GM06990 (cell line): ENCODE measurements around the gene RNF227.

Source experiments
- DNase-seq: peaks from one replicate; pipeline ENCODE4 v3.0.0-alpha.2; 2011; ENCODE audit not compliant: insufficient read length; ENCODE audit errors: extremely low read depth
- H3K27me3 ChIP-seq: replicated peaks from 2 replicates; pipeline ENCODE4 v1.6.0; 2011; ENCODE audit warnings: low read length; ENCODE audit not compliant: control insufficient read depth, insufficient read depth
- H3K36me3 ChIP-seq: 2 replicates; pipeline ENCODE4 v1.5.1; 2011; ENCODE audit warnings: low read length; ENCODE audit not compliant: control insufficient read depth, insufficient read depth
- H3K4me3 ChIP-seq: replicated peaks from 2 replicates; pipeline ENCODE4 v1.5.1; 2011; ENCODE audit warnings: low read depth, mild to moderate bottlenecking, control low read depth, low read length
- TF ChIP-seq, protein P1 (sequence below): IDR thresholded peaks from 2 replicates; pipeline ENCODE4 v1.5.1; 2011; ENCODE audit warnings: low read length, control low read depth, mild to moderate bottlenecking, inconsistent platforms; ENCODE audit not compliant: insufficient read depth, poor library complexity, severe bottlenecking

The RNF227 gene

DNA sequence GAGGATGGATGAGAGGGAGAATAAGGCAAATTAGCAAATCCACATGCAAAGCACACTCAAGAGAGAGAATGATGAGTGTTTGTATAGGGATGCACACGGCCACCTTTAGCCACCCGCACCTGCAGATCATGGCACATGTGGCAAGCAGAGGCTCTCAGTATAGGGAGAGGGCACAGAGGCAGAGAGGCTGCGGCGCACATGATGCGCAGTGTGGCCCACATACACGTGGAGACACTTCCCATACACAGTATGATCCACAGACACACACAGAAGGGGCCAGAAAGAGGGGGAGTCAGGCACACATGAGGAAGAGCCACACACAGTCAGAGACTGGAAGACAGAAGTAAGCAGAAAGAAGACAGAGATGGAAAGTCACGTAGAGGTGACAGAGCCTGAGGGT, 34.0 kb downstream of the RNF227 start:
- DNase-seq = no peak
- Histone ChIP-seq H3K4me3 (no peak overlapping the region), H3K27me3 (no peaks in the 10 kb centered on the region), H3K36me3 (peaks cover 7% of the 10 kb centered on the region)
- TF ChIP-seq, protein P1, sequence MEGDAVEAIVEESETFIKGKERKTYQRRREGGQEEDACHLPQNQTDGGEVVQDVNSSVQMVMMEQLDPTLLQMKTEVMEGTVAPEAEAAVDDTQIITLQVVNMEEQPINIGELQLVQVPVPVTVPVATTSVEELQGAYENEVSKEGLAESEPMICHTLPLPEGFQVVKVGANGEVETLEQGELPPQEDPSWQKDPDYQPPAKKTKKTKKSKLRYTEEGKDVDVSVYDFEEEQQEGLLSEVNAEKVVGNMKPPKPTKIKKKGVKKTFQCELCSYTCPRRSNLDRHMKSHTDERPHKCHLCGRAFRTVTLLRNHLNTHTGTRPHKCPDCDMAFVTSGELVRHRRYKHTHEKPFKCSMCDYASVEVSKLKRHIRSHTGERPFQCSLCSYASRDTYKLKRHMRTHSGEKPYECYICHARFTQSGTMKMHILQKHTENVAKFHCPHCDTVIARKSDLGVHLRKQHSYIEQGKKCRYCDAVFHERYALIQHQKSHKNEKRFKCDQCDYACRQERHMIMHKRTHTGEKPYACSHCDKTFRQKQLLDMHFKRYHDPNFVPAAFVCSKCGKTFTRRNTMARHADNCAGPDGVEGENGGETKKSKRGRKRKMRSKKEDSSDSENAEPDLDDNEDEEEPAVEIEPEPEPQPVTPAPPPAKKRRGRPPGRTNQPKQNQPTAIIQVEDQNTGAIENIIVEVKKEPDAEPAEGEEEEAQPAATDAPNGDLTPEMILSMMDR = no peak

DNA sequence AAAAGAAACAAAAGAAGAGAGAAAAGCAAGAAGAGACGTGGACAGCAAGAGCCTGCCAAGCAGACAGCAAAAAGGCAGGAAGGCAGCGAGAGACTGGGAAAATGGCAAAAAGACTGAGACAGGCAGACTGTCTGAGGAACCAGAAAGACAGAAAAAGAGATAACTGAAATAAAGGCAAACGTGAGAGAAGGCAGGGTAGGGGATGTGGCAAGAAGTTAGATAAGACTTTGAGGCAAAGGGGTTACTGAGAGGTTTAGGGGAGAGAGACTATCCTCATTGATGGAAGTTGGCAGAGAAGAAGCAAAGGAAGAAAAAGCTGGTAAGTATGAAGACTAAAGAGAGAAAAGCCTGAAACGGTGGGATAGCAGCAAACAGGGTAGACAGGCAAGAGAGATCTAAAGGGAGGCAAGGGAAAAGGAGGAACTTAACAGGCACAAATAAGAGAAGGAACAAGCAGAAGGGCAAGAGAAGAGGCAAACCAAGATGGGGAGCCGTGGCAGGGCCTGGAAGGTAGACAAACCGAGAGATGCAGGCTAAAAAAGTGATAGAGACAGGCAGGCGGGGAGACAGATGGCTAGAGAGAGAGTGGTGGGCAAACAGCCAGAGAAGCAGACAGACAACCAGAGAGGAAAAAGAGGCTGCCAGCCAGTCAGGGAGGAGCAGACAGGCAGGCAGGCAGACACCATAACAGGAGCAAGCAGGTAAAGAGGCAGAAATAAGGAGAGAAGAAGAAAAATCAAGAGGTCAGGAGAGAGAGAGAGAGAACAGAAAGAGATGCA, 34.6 kb downstream of the RNF227 start:
- no peak for DNase-seq
- Histone ChIP-seq H3K36me3 (peaks cover 7% of the 10 kb centered on the region), H3K27me3 (no peaks in the 10 kb centered on the region), H3K4me3 (no peak overlapping the region)
- TF ChIP-seq, protein P1 = no peak

DNA sequence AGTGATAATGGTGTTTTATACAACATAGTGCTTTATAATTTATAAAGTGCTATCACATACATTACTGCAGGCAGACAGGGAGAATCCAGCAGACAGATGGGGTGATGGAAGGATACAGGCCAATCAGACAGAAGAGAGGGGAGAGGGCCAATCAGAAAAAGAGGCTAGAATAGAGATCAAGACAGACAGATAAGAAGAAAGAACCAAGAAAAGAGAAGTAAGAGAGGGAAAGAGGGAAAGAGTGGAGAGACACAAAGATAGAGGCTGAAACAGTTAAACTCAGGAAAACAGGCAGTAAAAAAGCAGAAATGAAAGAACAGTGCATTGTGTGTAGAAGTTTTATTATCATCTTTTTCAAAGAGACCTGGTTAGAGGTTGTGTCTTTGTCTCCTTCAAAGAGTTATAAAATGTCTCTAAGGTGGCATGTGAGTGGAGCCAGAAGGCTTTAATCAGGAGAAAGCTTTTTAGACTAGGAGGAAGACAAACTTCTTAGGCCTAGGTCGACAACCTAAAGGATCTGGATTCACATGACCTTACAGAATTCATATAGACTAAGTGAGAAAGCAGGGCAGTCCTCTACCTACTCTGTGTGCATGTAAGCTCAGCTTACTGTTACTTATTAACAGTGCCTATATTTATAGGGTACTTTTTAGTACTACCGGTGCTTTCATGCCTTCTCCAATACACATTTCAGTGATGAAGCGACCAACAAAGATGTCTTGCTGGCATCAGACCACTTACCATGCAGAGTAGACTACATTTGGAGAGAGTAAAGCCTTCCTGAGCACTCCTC, 35.8 kb downstream of the RNF227 start:
- Histone ChIP-seq H3K27me3 (no peaks in the 10 kb centered on the region), H3K36me3 (peaks cover 7% of the 10 kb centered on the region), H3K4me3 (no peak overlapping the region)
- TF ChIP-seq, protein P1 = no peak
- DNase-seq = no peak

DNA sequence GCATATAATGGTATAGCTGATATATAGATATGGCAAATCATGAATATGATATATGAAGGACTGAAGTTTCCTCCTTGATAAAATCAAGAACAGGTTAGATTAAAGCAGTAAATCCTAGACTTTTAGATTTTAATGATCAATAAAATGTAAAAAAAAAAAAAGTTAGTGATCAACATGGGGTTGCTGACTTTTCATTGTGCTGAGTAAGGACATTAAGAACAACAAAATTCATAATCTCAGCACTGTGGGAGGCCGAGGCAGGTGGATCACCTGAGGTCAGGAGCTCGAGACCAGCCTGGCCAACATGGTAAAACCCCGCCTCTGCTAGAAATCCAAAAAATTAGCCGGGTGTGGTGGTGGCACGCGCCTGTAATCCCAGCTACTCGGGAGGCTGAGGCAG, 37.9 kb downstream of the RNF227 start:
- Histone ChIP-seq H3K36me3 (peaks cover 7% of the 10 kb centered on the region), H3K27me3 (no peaks in the 10 kb centered on the region), H3K4me3 (no peak overlapping the region)
- DNase-seq = no peak
- TF ChIP-seq, protein P1 = no peak

DNA sequence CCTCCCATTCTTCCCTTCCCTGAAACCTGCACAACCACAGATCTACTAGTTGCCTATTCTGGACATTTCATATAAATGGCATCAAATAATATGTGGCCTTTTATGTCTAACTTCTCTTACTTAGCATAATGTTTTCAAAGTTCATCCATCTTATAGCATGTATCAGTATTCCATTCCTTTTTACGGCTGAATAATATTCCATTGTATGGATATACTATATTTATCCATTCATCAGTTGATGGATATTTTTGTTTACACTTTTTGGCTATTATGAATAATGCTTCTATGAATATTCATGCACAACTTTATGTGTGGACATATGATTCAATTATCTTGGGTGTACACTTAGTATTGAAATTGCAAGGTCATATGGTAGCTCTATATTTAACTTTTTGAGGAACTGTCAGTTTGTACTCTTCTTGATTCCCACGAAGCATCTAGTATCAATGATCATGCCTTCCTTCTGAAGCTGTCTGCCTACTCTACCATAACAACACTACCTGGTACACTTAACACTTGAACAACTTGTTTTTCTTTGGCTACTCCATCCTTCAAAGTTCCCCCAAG, 40.2 kb downstream of the RNF227 start:
- Histone ChIP-seq H3K4me3 (no peak overlapping the region), H3K27me3 (no peaks in the 10 kb centered on the region), H3K36me3 (peaks cover 2% of the 10 kb centered on the region; the same call in 1 of the 2 replicates)
- DNase-seq = no peak
- TF ChIP-seq, protein P1 = no peak
